ENCODE data around the gene TMEM204. TPM values are rescaled to one million over a fixed set of nuclear protein-coding genes. Genes with fewer than 3 reads are reported as not detected.

The TMEM204 gene
- total and polyA plus RNA-seq, 4 donors: 24.7 to 116 (median 40.4) TPM

DNA sequence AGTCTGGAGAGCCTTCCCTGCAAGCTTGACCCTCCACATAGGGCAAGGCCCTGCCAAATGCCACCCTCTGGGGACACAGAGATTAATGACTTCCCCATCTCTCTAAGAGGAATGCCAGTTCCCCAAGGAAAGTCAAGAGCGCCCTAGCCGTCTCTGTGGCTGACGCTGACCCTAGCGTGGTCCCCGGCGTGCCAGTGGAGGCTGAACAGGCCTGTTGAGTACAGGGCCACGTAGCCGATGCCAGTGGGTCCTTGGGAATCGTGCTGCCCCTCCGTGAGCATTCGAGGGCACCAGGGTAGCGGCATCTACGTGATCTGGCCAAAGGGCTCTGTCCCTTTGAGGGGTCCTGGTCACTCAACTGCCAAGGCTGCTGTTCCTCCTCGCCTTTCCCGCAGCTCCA is 17.2 kb downstream of the TMEM204 start:
- no peaks in the 10 kb centered on the region for H3K27me3 ChIP-seq (ENCODE audit: control insufficient read depth in 3 of 3, insufficient read depth in 3 of 3, low read length in 2 of 3)
- H3K9ac ChIP-seq (ENCODE audit: insufficient read depth in 1 of 2, low read length in 2 of 2): no peak overlapping the region
- H3K4me3 ChIP-seq: no peak overlapping the region
- H3K4me1 ChIP-seq (ENCODE audit: control insufficient read depth in 5 of 5, insufficient read depth in 5 of 5, low read length in 5 of 5): peaks cover 4 to 35% (median 7%) of the 10 kb centered on the region in 5 donors
- DNase-seq: no peak
- peak overlapping the region; percentile 3 to 27 for H3K27ac ChIP-seq (ENCODE audit: low read depth in 1 of 2, low read length in 1 of 2)
- H3K36me3 ChIP-seq (ENCODE audit: control insufficient read depth in 4 of 4, insufficient read depth in 4 of 4, low read length in 4 of 4): peaks cover 0 to 55% (median 28%) of the 10 kb centered on the region in 4 donors
- 88 to 98% methylated on average over 15 of the region's 15 CpGs for WGBS, 2 donors
- no peaks in the 10 kb centered on the region for H3K9me3 ChIP-seq (ENCODE audit: control insufficient read depth in 4 of 4, insufficient read depth in 3 of 4, low read length in 3 of 4)
- TF ChIP-seq CTCF (IDR thresholded peaks at IDR 0.05; ENCODE audit: control extremely low read depth, extremely low read depth): no peak
- no peak for ATAC-seq (ENCODE audit: insufficient read depth, low FRiP score)

DNA sequence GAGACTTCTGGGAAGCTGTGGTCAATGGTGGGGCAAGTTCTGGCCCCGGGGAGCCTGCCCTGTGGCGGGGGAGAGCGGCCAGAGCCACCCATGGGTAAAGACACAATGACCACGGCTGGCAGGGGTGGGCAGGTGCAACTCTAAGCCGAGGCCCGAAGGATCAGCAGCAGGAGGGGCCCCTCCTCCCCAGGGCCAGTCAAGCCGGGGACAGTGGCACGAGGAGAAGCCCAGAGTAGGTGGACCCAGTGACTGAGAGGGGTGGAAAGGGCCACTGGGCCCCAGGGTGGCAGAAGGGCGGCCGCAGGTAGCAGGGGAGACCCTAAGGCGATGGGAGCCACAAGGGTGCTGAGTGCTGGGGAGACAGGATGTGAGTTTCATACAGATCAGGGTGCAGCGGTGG is 17.7 kb downstream of the TMEM204 start:
- no peak overlapping the region for H3K9ac ChIP-seq (ENCODE audit: insufficient read depth in 1 of 2, low read length in 2 of 2)
- DNase-seq (no peak), ATAC-seq (ENCODE audit: insufficient read depth, low FRiP score) (no peak)
- no peak overlapping the region for H3K4me3 ChIP-seq
- H3K9me3 ChIP-seq (ENCODE audit: control insufficient read depth in 4 of 4, insufficient read depth in 3 of 4, low read length in 3 of 4): no peaks in the 10 kb centered on the region
- TF ChIP-seq CTCF (IDR thresholded peaks at IDR 0.05; ENCODE audit: control extremely low read depth, extremely low read depth): no peak
- H3K36me3 ChIP-seq (ENCODE audit: control insufficient read depth in 4 of 4, insufficient read depth in 4 of 4, low read length in 4 of 4): peaks cover 0 to 53% (median 28%) of the 10 kb centered on the region in 4 donors
- H3K27me3 ChIP-seq (ENCODE audit: control insufficient read depth in 3 of 3, insufficient read depth in 3 of 3, low read length in 2 of 3): no peaks in the 10 kb centered on the region
- peak overlapping the region in 1 of 2 donors; percentile 2 for H3K27ac ChIP-seq (ENCODE audit: low read depth in 1 of 2, low read length in 1 of 2)
- H3K4me1 ChIP-seq (ENCODE audit: control insufficient read depth in 5 of 5, insufficient read depth in 5 of 5, low read length in 5 of 5): peaks cover 0 to 31% (median 5%) of the 10 kb centered on the region in 5 donors
- WGBS, 2 donors: 86 to 91% methylated on average over 12 of the region's 12 CpGs

DNA sequence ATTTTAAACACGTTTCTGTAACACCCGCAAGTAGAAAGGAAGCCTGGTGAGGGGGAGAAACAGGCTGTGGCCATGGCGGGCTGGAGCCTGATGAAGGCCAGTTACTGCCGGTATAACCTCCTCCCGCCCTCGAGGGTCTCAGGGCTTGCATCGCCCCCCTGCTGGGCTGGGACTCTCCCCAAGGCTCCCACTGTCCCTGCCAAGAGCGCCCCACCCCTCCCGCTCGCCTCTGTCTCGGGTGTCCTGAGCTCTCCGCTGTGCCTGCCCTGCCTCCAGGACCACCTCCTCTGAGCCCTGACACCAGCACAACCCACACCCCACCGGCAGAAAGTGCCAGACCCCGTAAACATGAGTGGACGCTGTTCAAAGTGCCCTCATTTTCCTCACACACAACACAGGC is 18.7 kb downstream of the TMEM204 start:
- peaks cover 0 to 24% (median 0%) of the 10 kb centered on the region in 5 donors for H3K4me1 ChIP-seq (ENCODE audit: control insufficient read depth in 5 of 5, insufficient read depth in 5 of 5, low read length in 5 of 5)
- 76 to 89% methylated on average over 14 to 15 of the region's 15 CpGs for WGBS, 2 donors

More for the DNA sequence above, 18.7 kb downstream of the TMEM204 start:
- DNase-seq (no peak), ATAC-seq (ENCODE audit: insufficient read depth, low FRiP score) (no peak)
- Histone ChIP-seq H3K27ac (ENCODE audit: low read depth in 1 of 2, low read length in 1 of 2) (peak overlapping the region in 1 of 2 donors; percentile 18), H3K9ac (ENCODE audit: insufficient read depth in 1 of 2, low read length in 2 of 2) (no peak overlapping the region), H3K4me3 (no peak overlapping the region), H3K36me3 (ENCODE audit: control insufficient read depth in 4 of 4, insufficient read depth in 4 of 4, low read length in 4 of 4) (peaks cover 0 to 51% (median 28%) of the 10 kb centered on the region in 4 donors), H3K9me3 (ENCODE audit: control insufficient read depth in 4 of 4, insufficient read depth in 3 of 4, low read length in 3 of 4) (no peaks in the 10 kb centered on the region), H3K27me3 (ENCODE audit: control insufficient read depth in 3 of 3, insufficient read depth in 3 of 3, low read length in 2 of 3) (no peaks in the 10 kb centered on the region)
- no peak for TF ChIP-seq CTCF (IDR thresholded peaks at IDR 0.05; ENCODE audit: control extremely low read depth, extremely low read depth)

Data from lung (tissue), 12 donors.